Neutrophil (primary cell): ENCODE measurements around the gene XYLT1.

Source experiments
- H3K27ac ChIP-seq: fragments of 200-600 bp; sonication (generic); 2 replicates; pipeline ENCODE4 v1.5.1; 2016; ENCODE audit warnings: mild to moderate bottlenecking, moderate library complexity
- H3K27me3 ChIP-seq: fragments of 200-600 bp; sonication (generic); 2 replicates; pipeline ENCODE4 v1.6.0; 2016; ENCODE audit warnings: mild to moderate bottlenecking
- H3K36me3 ChIP-seq: fragments of 200-600 bp; sonication (generic); 2 replicates; pipeline ENCODE4 v1.5.1; 2017
- H3K4me1 ChIP-seq, 2 experiments: fragments of 200-600 bp in 1 of 2; sonication (generic) in 1 of 2; 1 replicate in 1 of 2; 2 replicates in 1 of 2; pipeline versions ENCODE4 v1.5.1 to v1.6.1; 2013 to 2016; ENCODE audit warnings: low read depth in 1 of 2, low read length in 1 of 2, mild to moderate bottlenecking in 1 of 2, moderate library complexity in 1 of 2; ENCODE audit not compliant: control insufficient read depth in 1 of 2, insufficient read depth in 1 of 2
- H3K4me3 ChIP-seq, 2 experiments: fragments of 200-600 bp in 1 of 2; sonication (generic) in 1 of 2; 1 replicate in 1 of 2; 2 replicates in 1 of 2; pipeline ENCODE4 v1.5.1; 2013 to 2016; ENCODE audit warnings: low read depth in 1 of 2, low read length in 1 of 2, mild to moderate bottlenecking in 1 of 2, moderate library complexity in 1 of 2
- H3K9me3 ChIP-seq: fragments of 200-600 bp; sonication (generic); 2 replicates; pipeline ENCODE4 v1.5.1; 2016
- TF ChIP-seq, protein P1 (sequence below): fragments of 200-600 bp; sonication (generic); IDR thresholded peaks from 2 replicates; pipeline ENCODE4 v1.5.1; 2016; ENCODE audit warnings: antibody characterized with exemption

The XYLT1 gene

DNA sequence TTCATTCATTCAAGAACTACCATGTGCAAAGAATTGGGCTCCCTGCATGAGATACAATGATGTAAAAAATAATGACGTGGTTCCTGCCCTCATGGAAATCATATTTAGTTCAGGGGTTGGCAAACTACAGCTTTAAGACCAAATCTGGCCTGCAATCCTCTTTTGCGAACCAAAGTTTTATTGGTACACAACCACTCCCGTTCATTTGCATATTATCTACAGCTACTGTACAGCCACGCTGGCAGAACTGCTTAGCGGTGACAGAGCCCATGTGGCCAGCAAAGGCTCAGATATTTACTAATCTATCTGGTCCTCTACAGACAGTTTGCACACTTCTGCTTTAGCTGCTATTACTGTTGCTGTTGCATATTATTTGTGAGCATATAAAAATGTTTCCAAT is 167.7 kb downstream of the XYLT1 start:
- H3K4me3 ChIP-seq = peak overlapping the region in 1 of 2 experiments; percentile 28
- H3K36me3 ChIP-seq = no peaks in the 10 kb centered on the region
- TF ChIP-seq, protein P1, sequence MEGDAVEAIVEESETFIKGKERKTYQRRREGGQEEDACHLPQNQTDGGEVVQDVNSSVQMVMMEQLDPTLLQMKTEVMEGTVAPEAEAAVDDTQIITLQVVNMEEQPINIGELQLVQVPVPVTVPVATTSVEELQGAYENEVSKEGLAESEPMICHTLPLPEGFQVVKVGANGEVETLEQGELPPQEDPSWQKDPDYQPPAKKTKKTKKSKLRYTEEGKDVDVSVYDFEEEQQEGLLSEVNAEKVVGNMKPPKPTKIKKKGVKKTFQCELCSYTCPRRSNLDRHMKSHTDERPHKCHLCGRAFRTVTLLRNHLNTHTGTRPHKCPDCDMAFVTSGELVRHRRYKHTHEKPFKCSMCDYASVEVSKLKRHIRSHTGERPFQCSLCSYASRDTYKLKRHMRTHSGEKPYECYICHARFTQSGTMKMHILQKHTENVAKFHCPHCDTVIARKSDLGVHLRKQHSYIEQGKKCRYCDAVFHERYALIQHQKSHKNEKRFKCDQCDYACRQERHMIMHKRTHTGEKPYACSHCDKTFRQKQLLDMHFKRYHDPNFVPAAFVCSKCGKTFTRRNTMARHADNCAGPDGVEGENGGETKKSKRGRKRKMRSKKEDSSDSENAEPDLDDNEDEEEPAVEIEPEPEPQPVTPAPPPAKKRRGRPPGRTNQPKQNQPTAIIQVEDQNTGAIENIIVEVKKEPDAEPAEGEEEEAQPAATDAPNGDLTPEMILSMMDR = no peak
- peak overlapping the region; percentile 75 for H3K27ac ChIP-seq
- no peaks in the 10 kb centered on the region for H3K9me3 ChIP-seq
- peaks cover 23 to 24% of the 10 kb centered on the region in 2 experiments for H3K4me1 ChIP-seq
- H3K27me3 ChIP-seq = no peaks in the 10 kb centered on the region

DNA sequence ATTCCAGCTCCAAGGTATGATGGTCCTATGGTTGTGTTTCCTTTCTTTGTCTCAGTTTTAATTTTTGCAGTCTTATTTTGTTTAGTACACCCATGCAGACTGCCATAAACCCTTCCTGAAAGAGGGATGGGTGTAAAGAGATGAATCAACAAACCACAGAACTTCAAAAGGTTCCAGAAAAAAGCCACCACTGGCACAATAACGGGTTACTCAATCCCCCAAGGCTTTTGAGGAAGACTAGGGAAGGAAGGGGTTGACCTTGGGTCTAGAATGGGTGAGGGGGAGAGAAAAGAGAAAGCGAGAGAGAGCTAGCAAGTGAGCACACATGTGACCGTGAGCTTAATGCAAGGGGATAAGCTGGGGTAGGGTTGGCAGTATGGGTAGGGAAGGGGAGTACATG is 168.1 kb downstream of the XYLT1 start:
- Histone ChIP-seq H3K9me3 (no peaks in the 10 kb centered on the region), H3K27me3 (no peaks in the 10 kb centered on the region), H3K4me3 (peak overlapping the region in 1 of 2 experiments; percentile 28), H3K4me1 (peaks cover 23 to 24% of the 10 kb centered on the region in 2 experiments), H3K36me3 (no peaks in the 10 kb centered on the region), H3K27ac (peak overlapping the region; percentile 75)
- TF ChIP-seq, protein P1 = no peak

- Histone ChIP-seq H3K9me3 (no peaks in the 10 kb centered on the region), H3K27ac (peak overlapping the region; percentile 75), H3K27me3 (no peaks in the 10 kb centered on the region), H3K36me3 (no peaks in the 10 kb centered on the region), H3K4me1 (peaks cover 23 to 24% of the 10 kb centered on the region in 2 experiments), H3K4me3 (peak overlapping the region in 1 of 2 experiments; percentile 28)
- TF ChIP-seq, protein P1 = no peak
These were observed 168.5 kb downstream of the XYLT1 start for GRCh38 chr16:17302214-17302613.

- peak overlapping the region; percentile 75 for H3K27ac ChIP-seq
- TF ChIP-seq, protein P1 = no peak
- no peaks in the 10 kb centered on the region for H3K27me3 ChIP-seq
- H3K4me1 ChIP-seq = peaks cover 23 to 24% of the 10 kb centered on the region in 2 experiments
- peak overlapping the region in 1 of 2 experiments; percentile 28 for H3K4me3 ChIP-seq
- H3K9me3 ChIP-seq = no peaks in the 10 kb centered on the region
- no peaks in the 10 kb centered on the region for H3K36me3 ChIP-seq
These were observed 169.1 kb downstream of the XYLT1 start for GRCh38 chr16:17301593-17302135.

- H3K27me3 ChIP-seq = no peaks in the 10 kb centered on the region
- no peaks in the 10 kb centered on the region for H3K9me3 ChIP-seq
- H3K4me3 ChIP-seq = no peak overlapping the region
- H3K27ac ChIP-seq = peak overlapping the region; percentile 75
- TF ChIP-seq, protein P1 = no peak
- H3K36me3 ChIP-seq = no peaks in the 10 kb centered on the region
- peaks cover 23 to 24% of the 10 kb centered on the region in 2 experiments for H3K4me1 ChIP-seq
These were observed 169.6 kb downstream of the XYLT1 start for GRCh38 chr16:17301184-17301583.
